HG03064 (cell line): ENCODE results near the gene LRIT3.

Source experiments
- ATAC-seq: cut with Tn5 transposase; IDR thresholded peaks from one replicate; pipeline ENCODE4 v1.9.1; 2021; ENCODE audit warnings: low read depth; ENCODE audit not compliant: unreplicated experiment

The LRIT3 gene

GRCh38 chr4:109887071-109887470 lies 39.2 kb downstream of the LRIT3 start:
- ATAC-seq: no peak

- no peak for ATAC-seq
Measured at GRCh38 chr4:109890076-109890475, 42.2 kb downstream of the LRIT3 start.

GRCh38 chr4:109902559-109903251 lies 54.8 kb downstream of the LRIT3 start:
- ATAC-seq: no peak

- ATAC-seq: no peak
Measured at GRCh38 chr4:109908731-109909130, 60.8 kb downstream of the LRIT3 start.

- no peak for ATAC-seq
Measured at GRCh38 chr4:109910256-109910655, 62.3 kb downstream of the LRIT3 start.

GRCh38 chr4:109912706-109913595 lies 65.0 kb downstream of the LRIT3 start, which contains the start of gene EGF:
TSS of gene EGF (plus strand) at chr4:109912883. CDS start at chr4:109913336, 453 bp downstream.
- ATAC-seq: no peak

- no peak for ATAC-seq
Measured at GRCh38 chr4:109913596-109914241, 65.8 kb downstream of the LRIT3 start.

GRCh38 chr4:109914322-109914721 lies 66.4 kb downstream of the LRIT3 start:
- no peak for ATAC-seq

GRCh38 chr4:109915385-109916026 lies 67.6 kb downstream of the LRIT3 start:
- ATAC-seq: no peak

GRCh38 chr4:109916027-109916409 lies 68.1 kb downstream of the LRIT3 start:
- ATAC-seq: no peak

- ATAC-seq: no peak
Measured at GRCh38 chr4:109921384-109921808, 73.5 kb downstream of the LRIT3 start.
